HepG2 (cell line): ENCODE results near the gene ATG4D. TPM values are rescaled to one million over a fixed set of nuclear protein-coding genes. Genes with fewer than 3 reads are reported as not detected.

ENCODE experiments used
- ASH2L ChIP-seq: fragments of 300-600, 200-600 bp; sonication (generic); IDR thresholded peaks from 2 replicates; pipeline ENCODE4 v1.7.0; 2017; ENCODE audit warnings: low read depth, mild to moderate bottlenecking, moderate library complexity, mixed read lengths, low read length; ENCODE audit not compliant: insufficient read length
- ATAD3A ChIP-seq: sonication (generic); formaldehyde crosslinking; IDR thresholded peaks from 2 replicates; pipeline ENCODE4 v1.4.0; 2020; ENCODE audit warnings: missing genetic modification reagents
- CBX1 ChIP-seq: IDR thresholded peaks from one replicate; pipeline ENCODE4 v1.6.1; 2016; ENCODE audit warnings: antibody characterized with exemption, low read depth
- CEBPZ ChIP-seq: IDR thresholded peaks from 2 replicates; pipeline ENCODE4 v1.6.1; 2012; ENCODE audit warnings: low read length, improper control_type of control experiment
- ESRRA ChIP-seq: sonication (generic); formaldehyde crosslinking; IDR thresholded peaks from 2 replicates; pipeline ENCODE4 v1.5.1; 2020; ENCODE audit warnings: mild to moderate bottlenecking, low read depth, missing genetic modification reagents
- ETV6 ChIP-seq: sonication (generic); formaldehyde crosslinking; conservative IDR thresholded peaks from 2 replicates; pipeline ENCODE4 v1.4.0; 2020; ENCODE audit warnings: missing genetic modification reagents
- JUND ChIP-seq: sonication (generic); formaldehyde crosslinking; IDR thresholded peaks from 2 replicates; pipeline ENCODE4 v1.8.0; 2022; ENCODE audit warnings: mild to moderate bottlenecking, missing genetic modification reagents
- KLF13 ChIP-seq: sonication (generic); formaldehyde crosslinking; IDR thresholded peaks from 2 replicates; pipeline ENCODE4 v1.4.0; 2020; ENCODE audit warnings: mild to moderate bottlenecking, missing genetic modification reagents
- KLF6 ChIP-seq: IDR thresholded peaks from 2 replicates; pipeline ENCODE4 v1.8.0; 2016; ENCODE audit warnings: missing biosample characterization, missing genetic modification reagents
- PAWR ChIP-seq: sonication (generic); formaldehyde crosslinking; IDR thresholded peaks from 2 replicates; pipeline ENCODE4 v1.4.0; 2020; ENCODE audit warnings: missing genetic modification reagents, mild to moderate bottlenecking, borderline replicate concordance
- PHF21A ChIP-seq: sonication (generic); formaldehyde crosslinking; IDR thresholded peaks from 2 replicates; pipeline ENCODE4 v1.5.0; 2020; ENCODE audit warnings: mild to moderate bottlenecking, missing genetic modification reagents
- RCOR2 ChIP-seq: IDR thresholded peaks from 2 replicates; pipeline ENCODE4 v1.6.1; 2016; ENCODE audit warnings: missing biosample characterization, missing genetic modification reagents
- SATB2 ChIP-seq: sonication (generic); formaldehyde crosslinking; IDR thresholded peaks from 2 replicates; pipeline ENCODE4 v1.5.0; 2020; ENCODE audit warnings: missing genetic modification reagents
- SNAPC2 ChIP-seq: sonication (generic); formaldehyde crosslinking; IDR thresholded peaks from 2 replicates; pipeline ENCODE4 v1.8.1; 2022; ENCODE audit warnings: mild to moderate bottlenecking, missing genetic modification reagents
- SNAPC5 ChIP-seq: sonication (generic); formaldehyde crosslinking; IDR thresholded peaks from 2 replicates; pipeline ENCODE4 v1.8.1; 2023; ENCODE audit warnings: mild to moderate bottlenecking, missing genetic modification reagents, borderline replicate concordance
- SPEN ChIP-seq: sonication (generic); formaldehyde crosslinking; IDR thresholded peaks from 2 replicates; pipeline ENCODE4 v1.5.1; 2020; ENCODE audit warnings: low read depth, mild to moderate bottlenecking, missing genetic modification reagents
- STAG1 ChIP-seq: sonication (generic); formaldehyde crosslinking; IDR thresholded peaks from 2 replicates; pipeline ENCODE4 v1.4.0; 2020; ENCODE audit warnings: missing genetic modification reagents
- TBX2 ChIP-seq: sonication (generic); formaldehyde crosslinking; IDR thresholded peaks from 2 replicates; pipeline ENCODE4 v1.5.0; 2020; ENCODE audit warnings: missing genetic modification reagents, mild to moderate bottlenecking, borderline replicate concordance
- TMF1 ChIP-seq: sonication (generic); formaldehyde crosslinking; IDR thresholded peaks from 2 replicates; pipeline ENCODE4 v1.8.1; 2022; ENCODE audit warnings: low read depth, missing genetic modification reagents
- ZBTB8A ChIP-seq: sonication (generic); formaldehyde crosslinking; IDR thresholded peaks from 2 replicates; pipeline ENCODE4 v1.4.0; 2020; ENCODE audit warnings: mild to moderate bottlenecking, low read depth, missing genetic modification reagents, borderline replicate concordance
- ZFP36L2 ChIP-seq: sonication (generic); formaldehyde crosslinking; IDR thresholded peaks from 2 replicates; pipeline ENCODE4 v1.4.0; 2020; ENCODE audit warnings: missing genetic modification reagents
- ZNF432 ChIP-seq: sonication (generic); formaldehyde crosslinking; IDR thresholded peaks from 2 replicates; pipeline ENCODE4 v1.5.0; 2020; ENCODE audit warnings: missing genetic modification reagents, mild to moderate bottlenecking, borderline replicate concordance
- ZNF557 ChIP-seq: sonication (generic); formaldehyde crosslinking; IDR thresholded peaks from 2 replicates; pipeline ENCODE4 v1.4.0; 2020; ENCODE audit warnings: missing genetic modification reagents
- ZNF660 ChIP-seq: sonication (generic); formaldehyde crosslinking; IDR thresholded peaks from 2 replicates; pipeline ENCODE4 v1.5.1; 2020; ENCODE audit warnings: mild to moderate bottlenecking, low read depth, missing genetic modification reagents, borderline replicate concordance
- polyA plus RNA-seq, 8 experiments: library from polyadenylated mRNA; depleted of rRNA in 3 of 8; stranded (reverse) in 7 of 8; unstranded in 1 of 8; fragments of >200 nt; fragmentation: Illumina TruSeq in 4 of 8; extraction: Trizol in 4 of 8; gene quantifications; 2 replicates each; pipeline versions ENCODE4 v1.2.1 to v1.2.3, GENCODE V29; 2011 to 2016; ENCODE audit warnings: low read depth in 4 of 8, missing spikeins in 1 of 8, mixed read lengths in 1 of 8; ENCODE audit not compliant: insufficient read depth in 1 of 8
- total RNA-seq, 5 experiments: library from RNA; depleted of rRNA; stranded (reverse); fragments of >200 nt; fragmentation: Illumina TruSeq; extraction: Trizol; gene quantifications; 2 replicates each; pipeline ENCODE4 v1.2.3, GENCODE V29; 2016; ENCODE audit warnings: low read depth in 1 of 5
- TF ChIP-seq, protein P1 (sequence below): sonication (generic); formaldehyde crosslinking; IDR thresholded peaks from 2 replicates; pipeline ENCODE4 v1.4.0; 2020; ENCODE audit warnings: missing genetic modification reagents
- TF ChIP-seq, protein P2 (sequence below): sonication (generic); formaldehyde crosslinking; IDR thresholded peaks from 2 replicates; pipeline ENCODE4 v1.4.0; 2020; ENCODE audit warnings: missing genetic modification reagents

Gene ATG4D
- total and polyA plus RNA-seq, 2 of the 13 experiments (the other 11 are each of a cell fraction or from before 2014, with no cell fraction given): 17.8 to 19.0 TPM

DNA sequence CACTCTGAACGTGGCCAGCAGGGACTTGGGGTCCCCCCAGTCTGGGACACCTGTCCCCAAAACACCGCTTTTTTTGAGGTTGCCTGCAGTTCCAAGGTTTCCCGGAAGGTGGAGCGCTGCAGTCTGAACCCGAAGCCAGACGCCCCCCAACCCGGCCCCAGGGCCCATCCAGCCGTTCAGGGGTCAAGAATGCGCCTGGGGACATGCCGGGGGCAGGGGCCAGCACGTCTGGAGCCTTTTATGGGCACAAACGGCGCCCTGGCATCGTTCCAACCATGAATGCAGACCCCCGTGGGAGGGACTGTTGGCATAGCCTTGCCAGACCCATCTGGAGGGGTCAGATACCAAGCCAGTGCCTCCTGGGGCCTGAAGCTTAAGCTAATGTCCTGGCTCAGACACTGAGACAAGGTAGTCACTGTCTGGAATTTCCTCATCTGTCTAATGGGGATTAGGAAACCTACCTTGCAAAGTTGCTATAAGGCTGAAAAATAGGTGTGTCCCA is 33.4 kb upstream of the ATG4D start (continued):
- TF ChIP-seq PAWR (CRISPR knock-in tag) (no peak), TMF1 (CRISPR knock-in tag) (no peak), KLF6 (CRISPR knock-in tag) (no peak), SNAPC2 (CRISPR knock-in tag) (no peak), CBX1 (no peak), SATB2 (CRISPR knock-in tag) (no peak), SNAPC5 (no peak), CEBPZ (no peak), TBX2 (CRISPR knock-in tag) (0 out of 2 replicates have a peak, but pooled peaks have one; percentile 28), STAG1 (CRISPR knock-in tag) (no peak), ASH2L (no peak), ZNF432 (CRISPR knock-in tag) (no peak), ZBTB8A (CRISPR knock-in tag) (no peak), JUND (CRISPR knock-in tag) (no peak), ZNF660 (no peak), RCOR2 (no peak), ATAD3A (no peak), ZFP36L2 (CRISPR knock-in tag) (no peak), ZNF557 (CRISPR knock-in tag) (no peak), ESRRA (CRISPR knock-in tag) (0 out of 2 replicates have a peak, but pooled peaks have one; percentile 31), PHF21A (CRISPR knock-in tag) (no peak), ETV6 (CRISPR knock-in tag) (no peak), SPEN (0 out of 2 replicates have a peak, but pooled peaks have one; percentile 23), KLF13 (CRISPR knock-in tag) (no peak)
- TF ChIP-seq, protein P1, sequence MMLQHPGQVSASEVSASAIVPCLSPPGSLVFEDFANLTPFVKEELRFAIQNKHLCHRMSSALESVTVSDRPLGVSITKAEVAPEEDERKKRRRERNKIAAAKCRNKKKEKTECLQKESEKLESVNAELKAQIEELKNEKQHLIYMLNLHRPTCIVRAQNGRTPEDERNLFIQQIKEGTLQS (CRISPR knock-in tag): no peak
- TF ChIP-seq, protein P2, sequence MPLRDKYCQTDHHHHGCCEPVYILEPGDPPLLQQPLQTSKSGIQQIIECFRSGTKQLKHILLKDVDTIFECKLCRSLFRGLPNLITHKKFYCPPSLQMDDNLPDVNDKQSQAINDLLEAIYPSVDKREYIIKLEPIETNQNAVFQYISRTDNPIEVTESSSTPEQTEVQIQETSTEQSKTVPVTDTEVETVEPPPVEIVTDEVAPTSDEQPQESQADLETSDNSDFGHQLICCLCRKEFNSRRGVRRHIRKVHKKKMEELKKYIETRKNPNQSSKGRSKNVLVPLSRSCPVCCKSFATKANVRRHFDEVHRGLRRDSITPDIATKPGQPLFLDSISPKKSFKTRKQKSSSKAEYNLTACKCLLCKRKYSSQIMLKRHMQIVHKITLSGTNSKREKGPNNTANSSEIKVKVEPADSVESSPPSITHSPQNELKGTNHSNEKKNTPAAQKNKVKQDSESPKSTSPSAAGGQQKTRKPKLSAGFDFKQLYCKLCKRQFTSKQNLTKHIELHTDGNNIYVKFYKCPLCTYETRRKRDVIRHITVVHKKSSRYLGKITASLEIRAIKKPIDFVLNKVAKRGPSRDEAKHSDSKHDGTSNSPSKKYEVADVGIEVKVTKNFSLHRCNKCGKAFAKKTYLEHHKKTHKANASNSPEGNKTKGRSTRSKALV: peak; percentile 18; the same call in 1 of the 2 replicates
